ENCODE measurements around the gene RELA.

RELA gene

DNA sequence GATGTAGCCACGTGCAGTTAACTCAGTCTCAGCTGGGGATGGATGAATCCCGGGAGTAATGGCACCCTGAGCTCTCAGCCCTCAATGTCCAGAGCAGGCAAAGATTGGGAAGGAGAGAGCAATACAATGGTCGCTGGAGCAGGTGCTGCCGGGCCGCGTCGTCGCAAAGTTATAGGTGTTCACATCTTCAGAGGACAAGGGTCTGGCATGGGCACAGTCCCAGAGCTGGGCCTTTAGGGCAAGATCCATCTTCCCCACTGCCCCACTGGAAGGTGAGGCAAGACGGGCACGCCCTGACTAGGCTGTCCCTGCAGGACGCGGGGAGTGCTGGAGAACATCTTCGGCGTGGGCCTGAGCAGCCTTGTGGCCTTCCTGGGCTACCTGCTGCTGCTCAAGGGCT lies 39.5 kb downstream of the RELA start:
- TF ChIP-seq, protein P1, sequence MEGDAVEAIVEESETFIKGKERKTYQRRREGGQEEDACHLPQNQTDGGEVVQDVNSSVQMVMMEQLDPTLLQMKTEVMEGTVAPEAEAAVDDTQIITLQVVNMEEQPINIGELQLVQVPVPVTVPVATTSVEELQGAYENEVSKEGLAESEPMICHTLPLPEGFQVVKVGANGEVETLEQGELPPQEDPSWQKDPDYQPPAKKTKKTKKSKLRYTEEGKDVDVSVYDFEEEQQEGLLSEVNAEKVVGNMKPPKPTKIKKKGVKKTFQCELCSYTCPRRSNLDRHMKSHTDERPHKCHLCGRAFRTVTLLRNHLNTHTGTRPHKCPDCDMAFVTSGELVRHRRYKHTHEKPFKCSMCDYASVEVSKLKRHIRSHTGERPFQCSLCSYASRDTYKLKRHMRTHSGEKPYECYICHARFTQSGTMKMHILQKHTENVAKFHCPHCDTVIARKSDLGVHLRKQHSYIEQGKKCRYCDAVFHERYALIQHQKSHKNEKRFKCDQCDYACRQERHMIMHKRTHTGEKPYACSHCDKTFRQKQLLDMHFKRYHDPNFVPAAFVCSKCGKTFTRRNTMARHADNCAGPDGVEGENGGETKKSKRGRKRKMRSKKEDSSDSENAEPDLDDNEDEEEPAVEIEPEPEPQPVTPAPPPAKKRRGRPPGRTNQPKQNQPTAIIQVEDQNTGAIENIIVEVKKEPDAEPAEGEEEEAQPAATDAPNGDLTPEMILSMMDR (IDR thresholded peaks at IDR 0.05; ENCODE audit: borderline replicate concordance, control extremely low read depth, extremely low read depth, insufficient read depth, missing control alignments) = no peak
- in situ Hi-C loops (cut with MboI; ENCODE audit: low sequenced_read_pairs, unreplicated experiment) = no loop called here
- no peak for DNase-seq (ENCODE audit: low spot score)

DNA sequence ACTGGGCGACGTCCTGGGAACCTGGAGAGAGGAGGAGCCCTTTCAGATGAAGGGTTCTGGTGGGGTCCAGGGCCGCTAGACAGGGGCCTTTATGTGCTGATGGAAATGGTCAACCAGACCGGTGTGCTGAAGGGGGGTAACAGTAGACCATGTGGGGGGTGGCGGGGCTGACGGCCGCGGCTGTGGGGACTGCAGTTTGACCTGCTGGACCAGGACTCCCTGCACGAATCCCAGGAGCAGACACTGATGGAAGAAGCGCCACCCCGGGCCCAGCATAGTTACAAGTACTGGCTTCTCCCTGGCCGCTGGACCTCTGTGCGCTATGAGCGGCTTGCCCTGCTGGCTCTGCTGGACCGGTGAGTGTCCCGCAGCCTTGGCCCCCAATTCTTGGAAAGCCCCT lies 40.7 kb downstream of the RELA start:
- TF ChIP-seq, protein P1 (IDR thresholded peaks at IDR 0.05; ENCODE audit: borderline replicate concordance, control extremely low read depth, extremely low read depth, insufficient read depth, missing control alignments) = no peak
- in situ Hi-C loops (cut with MboI; ENCODE audit: low sequenced_read_pairs, unreplicated experiment) = no loop called here
- DNase-seq (ENCODE audit: low spot score) = no peak

DNA sequence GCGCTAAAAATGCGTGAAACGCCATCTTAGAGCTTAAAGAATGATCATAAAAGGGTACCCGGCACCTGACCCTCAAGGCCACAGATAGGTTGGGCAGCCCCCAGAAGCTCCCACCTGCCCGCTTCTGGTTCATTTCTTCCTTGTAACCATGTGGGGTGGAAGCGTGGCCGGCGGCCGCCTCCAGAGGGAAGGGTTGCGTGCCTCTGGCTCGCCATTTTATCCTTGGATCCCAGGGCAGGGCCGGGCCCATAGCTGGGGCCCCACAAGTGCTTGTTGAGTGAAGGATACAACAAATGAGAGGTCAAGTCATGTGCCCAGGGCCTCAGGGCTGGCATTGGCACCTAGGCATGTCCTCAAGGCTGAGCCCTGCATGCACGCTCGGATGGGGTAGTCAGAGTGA lies 41.3 kb downstream of the RELA start:
- TF ChIP-seq, protein P1 (IDR thresholded peaks at IDR 0.05; ENCODE audit: borderline replicate concordance, control extremely low read depth, extremely low read depth, insufficient read depth, missing control alignments) = no peak
- in situ Hi-C loops (cut with MboI; ENCODE audit: low sequenced_read_pairs, unreplicated experiment) = no loop called here
- DNase-seq (ENCODE audit: low spot score) = no peak

DNA sequence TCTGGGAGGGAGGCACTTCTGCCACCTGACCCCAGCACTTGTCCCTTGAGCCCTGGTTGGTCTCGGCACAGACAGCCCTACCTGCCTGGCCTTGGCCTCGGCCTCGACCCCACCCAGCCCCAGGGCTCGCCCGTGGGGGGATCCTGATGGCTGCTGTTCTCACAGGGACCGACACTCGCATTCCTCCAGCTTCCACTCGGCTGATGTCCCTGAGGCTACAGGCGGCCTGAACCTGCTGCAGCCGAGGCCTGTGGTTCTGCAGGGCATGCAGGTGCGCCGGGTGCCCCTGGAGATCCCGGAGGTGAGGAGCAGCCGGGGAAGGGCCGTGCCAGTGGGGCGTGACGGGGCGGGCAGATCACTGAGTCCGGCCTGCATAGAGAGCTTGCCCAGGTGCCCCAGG lies 42.0 kb downstream of the RELA start:
- in situ Hi-C loops (cut with MboI; ENCODE audit: low sequenced_read_pairs, unreplicated experiment) = no loop called here
- no peak for DNase-seq (ENCODE audit: low spot score)
- TF ChIP-seq, protein P1 (IDR thresholded peaks at IDR 0.05; ENCODE audit: borderline replicate concordance, control extremely low read depth, extremely low read depth, insufficient read depth, missing control alignments) = no peak

DNA sequence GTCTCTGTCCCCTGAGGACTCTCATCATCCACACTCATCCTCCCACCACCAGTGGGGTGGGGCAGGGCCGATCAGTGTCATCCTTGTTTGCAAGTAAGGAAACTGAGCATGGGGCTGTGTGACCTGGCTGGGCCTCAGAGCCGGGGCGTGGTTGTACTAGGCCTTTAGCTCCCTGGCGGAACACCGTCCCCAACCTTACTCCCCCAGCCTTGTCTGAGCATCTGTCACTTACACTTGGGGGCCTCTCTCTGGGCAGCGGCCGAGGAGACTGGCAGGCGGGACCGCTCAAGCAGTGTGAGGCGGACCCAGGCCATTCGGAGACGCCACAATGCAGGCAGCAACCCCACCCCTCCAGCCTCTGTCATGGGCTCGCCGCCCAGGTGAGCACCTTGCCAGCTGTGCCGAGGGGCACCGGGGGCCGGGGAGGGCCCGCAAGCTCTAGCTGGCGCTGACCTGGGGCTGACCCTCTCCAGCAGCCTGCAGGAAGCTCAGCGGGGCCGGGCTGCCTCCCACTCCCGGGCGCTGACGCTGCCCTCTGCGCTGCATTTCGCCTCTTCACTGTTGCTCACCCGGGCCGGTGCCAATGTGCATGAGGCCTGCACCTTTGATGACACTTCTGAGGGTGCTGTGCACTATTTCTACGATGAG lies 43.3 kb downstream of the RELA start:
- no peak for DNase-seq (ENCODE audit: low spot score)
- TF ChIP-seq, protein P1 (IDR thresholded peaks at IDR 0.05; ENCODE audit: borderline replicate concordance, control extremely low read depth, extremely low read depth, insufficient read depth, missing control alignments) = no peak
- in situ Hi-C loops (cut with MboI; ENCODE audit: low sequenced_read_pairs, unreplicated experiment) = no loop called here

DNA sequence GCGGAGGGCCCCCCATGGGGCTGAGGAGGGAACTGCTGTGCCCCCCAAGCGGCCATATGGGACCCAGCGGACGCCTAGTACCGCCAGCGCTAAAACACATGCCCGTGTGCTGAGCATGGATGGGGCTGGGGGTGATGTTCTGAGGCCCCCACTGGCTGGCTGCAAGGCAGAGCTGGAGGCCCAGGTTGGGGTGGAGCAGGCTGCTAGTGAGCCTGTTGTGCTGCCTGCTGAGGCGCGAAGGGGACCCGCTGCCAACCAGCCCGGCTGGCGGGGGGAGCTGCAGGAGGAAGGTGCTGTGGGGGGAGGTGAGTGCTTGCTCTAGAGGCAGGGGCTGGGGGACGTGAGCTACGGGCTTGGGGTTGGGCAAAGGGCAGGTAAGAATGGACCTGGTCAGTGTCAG lies 44.0 kb downstream of the RELA start:
- TF ChIP-seq, protein P1 (IDR thresholded peaks at IDR 0.05; ENCODE audit: borderline replicate concordance, control extremely low read depth, extremely low read depth, insufficient read depth, missing control alignments) = no peak
- DNase-seq (ENCODE audit: low spot score) = no peak
- in situ Hi-C loops (cut with MboI; ENCODE audit: low sequenced_read_pairs, unreplicated experiment) = no loop called here
